ENCODE results near the gene WDR27.

DNA sequence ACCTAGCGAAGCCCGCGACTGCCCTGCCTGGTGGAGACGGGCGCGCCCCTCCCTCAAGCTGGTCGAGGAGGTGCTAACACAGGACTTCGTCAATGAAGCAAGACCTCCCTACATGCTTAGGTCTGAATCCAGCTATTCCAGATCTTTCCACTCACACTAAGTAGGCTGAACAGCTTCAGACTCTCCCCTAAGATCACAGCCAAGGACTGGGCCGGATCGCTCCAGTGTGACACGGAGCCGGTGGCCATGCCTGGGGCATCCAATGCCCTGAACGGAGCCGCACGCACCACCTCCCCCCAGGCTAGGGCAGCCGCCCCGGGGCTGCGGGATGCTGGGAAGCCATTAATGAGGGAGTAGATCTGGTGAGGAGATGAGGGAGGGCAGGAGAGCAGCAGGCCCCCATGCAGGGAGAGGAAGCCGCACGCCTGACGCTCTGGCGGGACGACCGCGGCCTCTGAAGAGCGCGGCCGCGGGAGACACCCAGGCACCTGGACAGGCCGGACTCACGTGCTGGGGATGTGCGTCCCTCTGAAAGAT lies 200.0 kb downstream of the WDR27 start:
- TF ChIP-seq POLR2AphosphoS5 (IDR thresholded peaks at IDR 0.05) (no peak), POLR2A (IDR thresholded peaks at IDR 0.05) (no peak)

All from breast epithelium (tissue), 3 donors.